ENCODE results near the gene TSSK2. TPM values are rescaled to one million over a fixed set of nuclear protein-coding genes. Genes with fewer than 3 reads are reported as not detected.
A peak's percentile ranks its signal among the peaks of the same experiment; 100 is the strongest.

The TSSK2 gene
- total RNA-seq, 4 donors from 2014 or later = 0.19 to 0.33 (median 0.25) TPM; not detected in 1

DNA sequence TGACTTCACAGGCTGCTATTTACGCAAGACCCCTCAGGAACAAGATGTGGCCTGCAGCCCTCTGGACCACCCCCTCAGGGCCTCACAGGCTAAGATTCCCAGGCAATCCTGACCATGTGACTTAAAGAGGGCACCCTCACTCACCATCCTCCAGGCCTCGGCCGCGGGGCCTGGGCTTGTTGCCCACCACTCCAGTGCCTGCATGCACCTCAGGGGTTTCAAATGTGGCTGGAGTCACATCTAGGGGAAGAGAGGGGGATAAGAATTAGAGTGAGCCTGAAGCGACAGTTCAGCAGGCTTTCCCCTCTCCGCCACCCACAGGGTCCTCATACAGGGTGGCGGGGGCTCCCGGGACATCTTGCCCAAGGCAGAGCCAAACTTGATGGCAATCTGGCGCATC, 11.3 kb downstream of the TSSK2 start:
- H3K36me3 ChIP-seq = peaks cover 0 to 55% of the 10 kb centered on the region in 2 donors
- ATAC-seq (no peak), DNase-seq (no peak)
- no peak overlapping the region for H3K4me3 ChIP-seq
- no peak overlapping the region for H3K27ac ChIP-seq
- no peak for TF ChIP-seq POLR2A (IDR thresholded peaks at IDR 0.05)
- TF ChIP-seq CTCF (IDR thresholded peaks at IDR 0.05 in 4 of 5, conservative IDR thresholded peaks at IDR 0.05 in 1 of 5) = no peak
- no peaks in the 10 kb centered on the region for H3K27me3 ChIP-seq
- in situ Hi-C loops (cut with MboI; ENCODE audit: low sequenced_read_pairs in 4 of 4) = loop anchor here in 1 of 4 donors (25.0 kb wide), 1 partner anchor 495 kb away; no protein-coding TSS in a partner anchor
- intact Hi-C loops (cut with DNase I; ENCODE audit: low total_unique reads) = no loop called here
- H3K4me1 ChIP-seq = peaks cover 8% of the 10 kb centered on the region in 2 donors
- H3K9me3 ChIP-seq = no peaks in the 10 kb centered on the region

- TF ChIP-seq POLR2A (IDR thresholded peaks at IDR 0.05) (no peak), CTCF (IDR thresholded peaks at IDR 0.05 in 4 of 5, conservative IDR thresholded peaks at IDR 0.05 in 1 of 5) (no peak)
- peaks cover 0 to 47% of the 10 kb centered on the region in 2 donors for H3K36me3 ChIP-seq
- H3K27ac ChIP-seq = no peak overlapping the region
- H3K27me3 ChIP-seq = peaks cover under 1 to 4% (median 3%) of the 10 kb centered on the region in 3 donors
- H3K4me1 ChIP-seq = peaks cover 8% of the 10 kb centered on the region in 2 donors
- H3K4me3 ChIP-seq = peak overlapping the region in 2 of 4 donors; percentile 90 to 96
- no peaks in the 10 kb centered on the region for H3K9me3 ChIP-seq
- intact Hi-C loops (cut with DNase I; ENCODE audit: low total_unique reads) = no loop called here
- DNase-seq = no peak
- in situ Hi-C loops (cut with MboI; ENCODE audit: low sequenced_read_pairs in 4 of 4) = loop anchor here in 1 of 4 donors (25.0 kb wide), 1 partner anchor 494 kb away; no protein-coding TSS in a partner anchor
- no peak for ATAC-seq
Observed at GRCh38 chr22:19143212-19143611, 12.1 kb downstream of the TSSK2 start.

GRCh38 chr22:19143967-19144400, 12.9 kb downstream of the TSSK2 start:
- intact Hi-C loops (cut with DNase I; ENCODE audit: low total_unique reads) = loop anchor here (1.0 to 2.0 kb wide), 4 partner anchors 22 to 487 kb away; partner anchors contain the start of genes CDC45, DGCR2 and UFD1
- Histone ChIP-seq H3K4me1 (peaks cover 8% of the 10 kb centered on the region in 2 donors), H3K27me3 (peaks cover 9 to 12% (median 11%) of the 10 kb centered on the region in 3 donors), H3K4me3 (peak overlapping the region; percentile 78 to 96 (median 89)), H3K9me3 (no peaks in the 10 kb centered on the region), H3K36me3 (peaks cover 0 to 39% of the 10 kb centered on the region in 2 donors), H3K27ac (peak overlapping the region; percentile 81 to 86 (median 84))
- ATAC-seq = peak in 1 of 2 donors; percentile 8
- in situ Hi-C loops (cut with MboI; ENCODE audit: low sequenced_read_pairs in 4 of 4) = loop anchor here in 1 of 4 donors (25.0 kb wide), 1 partner anchor 493 kb away; no protein-coding TSS in a partner anchor
- no peak for DNase-seq
- no peak for TF ChIP-seq CTCF (IDR thresholded peaks at IDR 0.05 in 4 of 5, conservative IDR thresholded peaks at IDR 0.05 in 1 of 5)
- TF ChIP-seq POLR2A (IDR thresholded peaks at IDR 0.05) = no peak

- Histone ChIP-seq H3K27ac (no peak overlapping the region), H3K27me3 (peaks cover 25 to 29% (median 28%) of the 10 kb centered on the region in 3 donors), H3K4me3 (no peak overlapping the region), H3K4me1 (peaks cover 8 to 14% of the 10 kb centered on the region in 2 donors), H3K36me3 (peaks cover 0 to 15% of the 10 kb centered on the region in 2 donors), H3K9me3 (no peaks in the 10 kb centered on the region)
- ATAC-seq (no peak), DNase-seq (no peak)
- TF ChIP-seq CTCF (IDR thresholded peaks at IDR 0.05 in 4 of 5, conservative IDR thresholded peaks at IDR 0.05 in 1 of 5) = no peak
- no peak for TF ChIP-seq POLR2A (IDR thresholded peaks at IDR 0.05)
- intact Hi-C loops (cut with DNase I; ENCODE audit: low total_unique reads) = no loop called here
- in situ Hi-C loops (cut with MboI; ENCODE audit: low sequenced_read_pairs in 4 of 4) = loop anchor here in 1 of 4 donors (25.0 kb wide), 1 partner anchor 491 kb away; no protein-coding TSS in a partner anchor
Observed at GRCh38 chr22:19146215-19146968, 15.3 kb downstream of the TSSK2 start.

Measured in gastrocnemius medialis (tissue), 4 donors.